ENCODE data around the gene CHSY1. TPM values are rescaled to one million over a fixed set of nuclear protein-coding genes. Genes with fewer than 3 reads are reported as not detected.

CHSY1 gene
- total RNA-seq, 2 experiments from 2014 or later, result 5.0 to 14.3 TPM

- ChIA-PET CTCF (ENCODE audit: unreplicated experiment) (no interaction called here), POLR2A (no interaction called here)
- Histone ChIP-seq H3K4me2 (ENCODE audit: low read length) (no peak overlapping the region), H3K4me3 (ENCODE audit: low read depth, low read length, poor library complexity, severe bottlenecking) (no peak overlapping the region), H2AFZ (ENCODE audit: low read length) (no peak overlapping the region), H3K36me3 (ENCODE audit: insufficient read depth, low read length) (no peaks in the 10 kb centered on the region), H3K9me2 (ENCODE audit: insufficient read depth, low read length) (no peaks in the 10 kb centered on the region), H3K27ac (ENCODE audit: low read depth, low read length, poor library complexity, severe bottlenecking) (no peak overlapping the region), H4K20me1 (ENCODE audit: insufficient read depth, low read length) (no peaks in the 10 kb centered on the region), H3K4me1 (ENCODE audit: insufficient read depth, low read length, poor library complexity, severe bottlenecking) (peaks cover 4% of the 10 kb centered on the region), H3K79me2 (ENCODE audit: insufficient read depth, low read depth, low read length) (no peaks in the 10 kb centered on the region), H3K9me3 (ENCODE audit: low read length) (no peaks in the 10 kb centered on the region)
- no peak for TF ChIP-seq CTCF (conservative IDR thresholded peaks at IDR 0.05; ENCODE audit: low read length)
- TF ChIP-seq EZH2phosphoT487 (IDR thresholded peaks at IDR 0.05; ENCODE audit: borderline replicate concordance, low read depth, low read length), result no peak
- BruUV-seq (replicated peaks), result no TSS peak
- no peak for DNase-seq (ENCODE audit: low spot score)
- intact Hi-C loops (cut with micrococcal nuclease; ENCODE audit: unreplicated experiment), result no loop called here
Measured at GRCh38 chr15:101150723-101151040, 101.2 kb downstream of the CHSY1 start.

GRCh38 chr15:101149864-101150722 is 101.8 kb downstream of the CHSY1 start:
- POLR2A ChIA-PET, result interaction anchor here (1.2 to 1.5 kb wide), 2 partner anchors 11 to 15 kb away, joined by 3 read pairs; no protein-coding TSS in a partner anchor
- no peaks in the 10 kb centered on the region for H3K79me2 ChIP-seq (ENCODE audit: insufficient read depth, low read depth, low read length)
- no TSS peak for BruUV-seq (replicated peaks)
- TF ChIP-seq CTCF (conservative IDR thresholded peaks at IDR 0.05; ENCODE audit: low read length), result no peak
- TF ChIP-seq EZH2phosphoT487 (IDR thresholded peaks at IDR 0.05; ENCODE audit: borderline replicate concordance, low read depth, low read length), result no peak
- CTCF ChIA-PET (ENCODE audit: unreplicated experiment), result no interaction called here
- H2AFZ ChIP-seq (ENCODE audit: low read length), result no peak overlapping the region
- H3K27ac ChIP-seq (ENCODE audit: low read depth, low read length, poor library complexity, severe bottlenecking), result no peak overlapping the region
- H3K4me2 ChIP-seq (ENCODE audit: low read length), result no peak overlapping the region
- no peak for DNase-seq (ENCODE audit: low spot score)
- intact Hi-C loops (cut with micrococcal nuclease; ENCODE audit: unreplicated experiment), result no loop called here
- no peaks in the 10 kb centered on the region for H3K36me3 ChIP-seq (ENCODE audit: insufficient read depth, low read length)
- peaks cover 4% of the 10 kb centered on the region for H3K4me1 ChIP-seq (ENCODE audit: insufficient read depth, low read length, poor library complexity, severe bottlenecking)
- H3K4me3 ChIP-seq (ENCODE audit: low read depth, low read length, poor library complexity, severe bottlenecking), result no peak overlapping the region
- H3K9me3 ChIP-seq (ENCODE audit: low read length), result no peaks in the 10 kb centered on the region
- no peaks in the 10 kb centered on the region for H4K20me1 ChIP-seq (ENCODE audit: insufficient read depth, low read length)
- no peaks in the 10 kb centered on the region for H3K9me2 ChIP-seq (ENCODE audit: insufficient read depth, low read length)
